Suprapubic skin (tissue), 4 donors: Measurements from ENCODE around the gene ZDHHC24.

Experiments
- EP300 ChIP-seq: sonication (generic); formaldehyde crosslinking; IDR thresholded peaks from one replicate; pipeline ENCODE4 v1.6.1; 2017; ENCODE audit warnings: antibody characterized with exemption
- POLR2A ChIP-seq, 2 donors: fragments of 450-650 bp; IDR thresholded peaks; one replicate each; pipeline ENCODE4 v1.6.1; 2017; ENCODE audit warnings: antibody characterized with exemption in 2 of 2, mild to moderate bottlenecking in 2 of 2, moderate library complexity in 2 of 2
- POLR2AphosphoS5 ChIP-seq, 3 donors: sonication (generic); formaldehyde crosslinking; IDR thresholded peaks; one replicate each; pipeline ENCODE4 v1.6.1; 2017; ENCODE audit warnings: antibody characterized with exemption in 3 of 3
- TF ChIP-seq, protein P1 (sequence below), 2 donors: fragments of 200-600 bp in 1 of 2; fragments of 450-650 bp in 1 of 2; sonication (generic) in 1 of 2; IDR thresholded peaks; one replicate each; pipeline ENCODE4 v1.5.1; 2016 to 2019; ENCODE audit warnings: antibody characterized with exemption in 2 of 2, mild to moderate bottlenecking in 1 of 2, moderate library complexity in 1 of 2

DNA sequence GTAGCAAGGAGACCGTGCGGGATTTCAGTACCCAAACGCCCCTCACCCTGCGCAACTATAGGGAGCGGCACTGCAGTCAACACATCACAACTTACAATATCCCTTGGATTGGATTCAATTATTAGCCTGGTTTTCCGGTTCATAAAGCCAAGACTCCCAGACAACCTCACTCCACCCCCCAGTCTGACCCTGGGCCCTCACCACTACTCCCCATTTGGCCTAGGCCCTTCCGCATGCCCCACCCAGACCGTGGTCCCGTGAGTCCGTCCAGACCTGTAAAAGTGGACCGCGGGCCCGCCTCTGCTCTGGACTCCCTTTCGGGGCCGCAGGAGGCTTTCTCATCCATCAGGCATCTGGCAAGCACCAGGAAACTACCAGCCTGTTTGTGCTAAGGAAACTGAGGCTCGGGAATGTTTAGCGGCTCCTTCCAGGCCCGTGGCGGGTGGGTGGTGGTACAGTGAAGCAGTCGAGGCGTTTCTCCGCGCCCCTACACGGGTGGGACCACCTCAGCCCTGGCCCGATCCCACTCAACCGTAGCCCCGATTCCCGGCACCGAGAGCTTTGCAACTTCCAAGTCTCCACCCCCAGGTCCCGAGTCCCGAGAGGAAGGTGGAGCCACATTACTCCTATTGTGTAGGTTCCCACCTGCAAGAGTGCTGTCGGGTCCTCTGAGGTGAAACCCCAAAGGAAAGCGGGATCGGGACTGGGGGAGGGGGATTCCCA is 66.3 kb downstream of the ZDHHC24 start:
- TF ChIP-seq, protein P1, sequence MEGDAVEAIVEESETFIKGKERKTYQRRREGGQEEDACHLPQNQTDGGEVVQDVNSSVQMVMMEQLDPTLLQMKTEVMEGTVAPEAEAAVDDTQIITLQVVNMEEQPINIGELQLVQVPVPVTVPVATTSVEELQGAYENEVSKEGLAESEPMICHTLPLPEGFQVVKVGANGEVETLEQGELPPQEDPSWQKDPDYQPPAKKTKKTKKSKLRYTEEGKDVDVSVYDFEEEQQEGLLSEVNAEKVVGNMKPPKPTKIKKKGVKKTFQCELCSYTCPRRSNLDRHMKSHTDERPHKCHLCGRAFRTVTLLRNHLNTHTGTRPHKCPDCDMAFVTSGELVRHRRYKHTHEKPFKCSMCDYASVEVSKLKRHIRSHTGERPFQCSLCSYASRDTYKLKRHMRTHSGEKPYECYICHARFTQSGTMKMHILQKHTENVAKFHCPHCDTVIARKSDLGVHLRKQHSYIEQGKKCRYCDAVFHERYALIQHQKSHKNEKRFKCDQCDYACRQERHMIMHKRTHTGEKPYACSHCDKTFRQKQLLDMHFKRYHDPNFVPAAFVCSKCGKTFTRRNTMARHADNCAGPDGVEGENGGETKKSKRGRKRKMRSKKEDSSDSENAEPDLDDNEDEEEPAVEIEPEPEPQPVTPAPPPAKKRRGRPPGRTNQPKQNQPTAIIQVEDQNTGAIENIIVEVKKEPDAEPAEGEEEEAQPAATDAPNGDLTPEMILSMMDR (IDR thresholded peaks at IDR 0.05) = no peak
- TF ChIP-seq POLR2A (IDR thresholded peaks at IDR 0.05) = no peak
- no peak for TF ChIP-seq POLR2AphosphoS5 (IDR thresholded peaks at IDR 0.05)
- TF ChIP-seq EP300 = no peak
